GM12873 (cell line): ENCODE results near the gene LAMA3.

Experiments
- TF ChIP-seq, protein P1 (sequence below): IDR thresholded peaks from 2 replicates; pipeline ENCODE4 v1.5.1; 2012; ENCODE audit warnings: low read depth, mild to moderate bottlenecking, moderate library complexity, low read length, control low read depth; ENCODE audit not compliant: insufficient read depth; ENCODE audit errors: missing control alignments

The LAMA3 gene

DNA sequence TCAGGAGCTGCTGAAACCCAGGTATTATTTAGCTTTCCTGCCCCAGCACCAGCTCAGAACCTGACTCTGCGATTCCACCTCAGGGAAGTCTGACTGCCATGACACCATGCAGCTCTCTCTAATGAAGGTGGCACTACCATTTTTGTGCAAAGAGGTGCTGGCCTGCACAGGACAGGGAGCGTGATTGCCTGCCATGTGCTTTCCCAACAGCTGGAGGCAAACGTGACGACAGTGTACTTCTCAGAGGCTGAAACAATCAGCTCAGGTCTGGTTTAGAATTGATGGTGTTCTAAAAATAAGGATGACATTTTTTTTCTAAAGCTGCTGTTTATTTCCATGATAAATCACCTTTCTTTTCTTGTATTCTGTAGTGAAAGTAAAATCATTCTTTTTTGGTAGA is 250.1 kb downstream of the LAMA3 start:
- TF ChIP-seq, protein P1, sequence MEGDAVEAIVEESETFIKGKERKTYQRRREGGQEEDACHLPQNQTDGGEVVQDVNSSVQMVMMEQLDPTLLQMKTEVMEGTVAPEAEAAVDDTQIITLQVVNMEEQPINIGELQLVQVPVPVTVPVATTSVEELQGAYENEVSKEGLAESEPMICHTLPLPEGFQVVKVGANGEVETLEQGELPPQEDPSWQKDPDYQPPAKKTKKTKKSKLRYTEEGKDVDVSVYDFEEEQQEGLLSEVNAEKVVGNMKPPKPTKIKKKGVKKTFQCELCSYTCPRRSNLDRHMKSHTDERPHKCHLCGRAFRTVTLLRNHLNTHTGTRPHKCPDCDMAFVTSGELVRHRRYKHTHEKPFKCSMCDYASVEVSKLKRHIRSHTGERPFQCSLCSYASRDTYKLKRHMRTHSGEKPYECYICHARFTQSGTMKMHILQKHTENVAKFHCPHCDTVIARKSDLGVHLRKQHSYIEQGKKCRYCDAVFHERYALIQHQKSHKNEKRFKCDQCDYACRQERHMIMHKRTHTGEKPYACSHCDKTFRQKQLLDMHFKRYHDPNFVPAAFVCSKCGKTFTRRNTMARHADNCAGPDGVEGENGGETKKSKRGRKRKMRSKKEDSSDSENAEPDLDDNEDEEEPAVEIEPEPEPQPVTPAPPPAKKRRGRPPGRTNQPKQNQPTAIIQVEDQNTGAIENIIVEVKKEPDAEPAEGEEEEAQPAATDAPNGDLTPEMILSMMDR = no peak

DNA sequence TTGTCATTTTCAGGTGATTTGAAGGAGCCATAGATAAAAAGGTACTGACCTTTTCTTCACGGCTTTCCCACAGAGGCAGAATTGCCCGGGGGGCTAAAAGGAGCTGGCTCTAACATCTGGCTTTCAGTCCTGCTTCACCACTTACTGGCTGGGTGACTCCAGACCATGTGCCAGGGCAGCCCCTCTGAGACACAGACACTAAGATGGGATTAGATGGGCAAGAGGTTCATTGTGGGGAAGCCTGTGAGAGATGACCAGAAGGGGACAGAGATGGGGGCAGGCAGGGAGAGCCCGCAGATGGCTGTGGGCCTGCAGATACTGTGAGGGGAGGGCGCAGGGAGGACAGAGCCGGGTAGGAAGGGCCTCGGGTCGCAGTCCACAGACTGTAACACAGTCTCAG is 250.6 kb downstream of the LAMA3 start:
- TF ChIP-seq, protein P1 = no peak

DNA sequence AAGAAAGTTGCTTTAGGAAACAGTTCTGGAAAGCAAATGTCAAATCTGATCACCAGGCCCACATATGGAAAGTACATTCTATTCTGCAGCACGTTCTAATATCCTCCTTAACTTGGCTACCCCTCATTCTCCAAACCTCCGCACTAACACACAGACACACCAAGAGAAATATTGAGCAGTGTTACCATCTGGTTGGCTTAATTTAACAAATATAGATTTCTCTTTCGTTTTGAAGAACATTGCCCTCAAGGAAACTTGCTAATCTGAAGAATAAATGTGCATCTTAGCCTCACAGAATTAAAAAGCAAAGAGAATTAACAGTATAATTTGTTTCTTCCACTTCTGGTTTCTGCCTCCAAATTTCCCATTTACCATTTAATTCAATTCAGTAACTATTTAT is 252.5 kb downstream of the LAMA3 start:
- TF ChIP-seq, protein P1 = no peak

DNA sequence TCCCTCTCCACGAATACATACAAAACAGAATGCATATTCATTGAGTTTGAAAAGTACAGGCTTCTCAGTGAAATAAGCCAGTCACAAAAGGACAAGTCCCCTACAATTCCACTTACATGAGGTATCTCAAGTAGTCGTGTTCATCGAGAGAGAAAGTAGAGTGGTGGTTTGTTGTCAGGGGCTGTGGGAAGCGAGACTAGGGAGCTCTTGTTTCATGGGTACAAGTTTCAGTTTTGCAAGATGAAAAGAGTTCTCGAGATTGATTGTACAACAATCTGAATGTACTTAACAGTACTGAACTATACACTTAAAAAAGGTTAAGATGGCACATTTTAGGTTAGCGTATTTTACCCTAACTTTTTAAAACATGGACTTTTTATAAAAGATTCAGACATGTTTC is 253.9 kb downstream of the LAMA3 start:
- TF ChIP-seq, protein P1 = no peak

DNA sequence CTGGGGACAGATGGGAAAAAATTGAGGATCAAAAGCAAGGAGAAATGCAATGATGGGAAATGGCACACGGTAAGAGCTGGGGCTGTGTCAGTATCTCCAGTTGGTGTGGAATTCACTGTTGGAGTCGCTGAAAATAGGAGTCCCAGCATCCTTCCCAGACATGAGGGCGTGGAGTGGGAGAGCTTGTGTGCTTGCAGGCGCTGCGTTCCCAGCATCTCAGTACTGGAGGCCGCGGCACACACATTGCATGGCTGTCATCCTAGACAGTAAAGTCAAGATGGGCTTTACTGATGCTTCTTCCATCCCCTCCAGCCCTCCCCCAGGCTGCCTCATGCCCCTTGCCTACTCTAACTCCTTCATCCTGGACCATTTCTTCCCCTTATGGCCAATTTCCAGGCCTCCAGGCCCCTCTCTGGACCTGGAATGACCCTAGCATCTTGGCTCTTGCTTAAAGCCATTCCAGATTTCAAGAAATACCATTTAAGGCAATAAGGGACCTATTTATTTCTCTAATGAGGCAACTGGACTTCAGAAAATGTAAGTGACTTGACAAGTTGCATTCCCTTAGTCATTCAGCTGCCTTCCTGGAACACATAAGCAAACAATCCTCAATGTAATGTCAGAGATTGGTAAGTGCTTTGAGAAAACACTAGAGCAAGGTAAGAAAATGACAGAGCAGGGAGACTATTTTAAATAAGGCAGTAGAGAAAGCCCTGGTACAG is 254.8 kb downstream of the LAMA3 start:
- TF ChIP-seq, protein P1 = no peak

DNA sequence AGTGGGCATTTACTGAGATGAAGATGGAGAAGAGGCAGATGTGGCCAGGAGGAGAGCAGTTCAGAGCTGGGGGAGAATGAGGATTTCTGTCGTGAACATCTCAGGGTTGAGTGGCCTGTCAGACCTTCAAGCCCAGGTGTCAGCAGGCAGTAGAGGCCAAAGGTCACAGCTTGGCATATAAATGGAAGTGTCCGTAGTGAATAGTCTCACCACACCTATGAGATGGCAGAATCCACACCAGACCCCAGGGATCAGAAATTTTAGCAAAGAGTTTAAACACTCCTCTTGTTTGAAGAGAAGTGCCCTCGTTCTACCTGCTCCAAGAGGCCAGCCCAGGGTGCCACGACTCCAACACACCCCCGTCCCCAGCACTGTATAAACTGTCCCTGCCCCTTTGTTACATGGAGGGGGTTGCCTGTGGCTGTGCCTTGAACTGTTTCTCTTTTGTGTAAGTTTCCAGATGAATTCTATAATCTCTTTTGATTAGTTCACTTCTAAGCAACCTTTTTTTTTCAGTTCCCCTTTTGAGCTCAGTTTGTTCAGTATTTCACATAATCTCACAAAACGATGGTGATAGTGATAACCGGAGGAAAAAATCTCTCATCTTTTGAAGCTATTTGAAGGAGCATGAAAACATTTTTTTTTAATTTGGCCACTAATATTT is 256.3 kb downstream of the LAMA3 start:
- TF ChIP-seq, protein P1 = no peak

DNA sequence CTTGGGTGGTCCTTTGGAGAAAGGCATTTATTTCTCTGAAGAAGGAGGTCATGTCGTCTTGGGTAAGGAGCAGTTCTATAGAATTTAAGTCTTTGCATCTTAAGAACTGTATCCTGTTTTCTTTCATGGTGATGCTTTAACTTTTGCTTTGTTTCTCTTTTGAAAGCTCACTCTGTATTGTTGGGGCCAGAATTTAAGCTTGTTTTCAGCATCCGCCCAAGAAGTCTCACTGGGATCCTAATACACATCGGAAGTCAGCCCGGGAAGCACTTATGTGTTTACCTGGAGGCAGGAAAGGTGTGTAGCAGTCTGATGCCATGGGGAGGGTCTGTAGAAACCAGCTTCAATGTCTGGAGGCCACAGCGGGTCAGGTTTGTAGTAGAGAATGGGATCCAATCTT is 260.6 kb downstream of the LAMA3 start:
- TF ChIP-seq, protein P1 = no peak
